Mucosa of rectum (tissue), 2 donors: ENCODE measurements around the gene NAV1.
"Not testable (repeated sequence)": the region's sequence is repeated elsewhere in the genome, so short reads cannot be mapped to it uniquely, and the experiment has no call there.

Experiments
- H3K27ac ChIP-seq, 2 donors: one replicate each; pipeline ENCODE4 v1.7.0; 2013; ENCODE audit warnings: inconsistent platforms in 2 of 2, low read depth in 2 of 2, low read length in 2 of 2
- H3K27me3 ChIP-seq, 2 donors: one replicate each; pipeline ENCODE4 v1.7.0; 2013; ENCODE audit warnings: low read length in 2 of 2; ENCODE audit not compliant: control insufficient read depth in 2 of 2, insufficient read depth in 2 of 2
- H3K36me3 ChIP-seq, 2 donors: one replicate each; pipeline ENCODE4 v1.7.0; 2013; ENCODE audit warnings: low read length in 2 of 2; ENCODE audit not compliant: control insufficient read depth in 2 of 2, insufficient read depth in 2 of 2
- H3K4me1 ChIP-seq, 2 donors: one replicate each; pipeline ENCODE4 v1.7.0; 2013; ENCODE audit warnings: low read length in 2 of 2, mild to moderate bottlenecking in 1 of 2; ENCODE audit not compliant: control insufficient read depth in 2 of 2, insufficient read depth in 2 of 2
- H3K4me3 ChIP-seq, 2 donors: one replicate each; pipeline ENCODE4 v1.7.0; 2013; ENCODE audit warnings: low read length in 2 of 2
- H3K9ac ChIP-seq, 2 donors: one replicate each; pipeline ENCODE4 v1.7.0; 2013; ENCODE audit warnings: low read length in 2 of 2, low read depth in 1 of 2, mild to moderate bottlenecking in 1 of 2
- H3K9me3 ChIP-seq, 2 donors: one replicate each; pipeline ENCODE4 v1.7.0; 2013; ENCODE audit warnings: low read length in 2 of 2; ENCODE audit not compliant: control insufficient read depth in 2 of 2
- donor health status: healthy.
- donor health status: Normal muscosa, but diverticular disease.

The NAV1 gene

GRCh38 chr1:201538612-201539551 is at the start of gene NAV1:
Gene NAV1, plus strand, starts transcription at chr1:201539127. Its CDS starts 83,758 bp downstream, at chr1:201622885.
- Histone ChIP-seq H3K9me3 (no peaks in the 10 kb centered on the region), H3K27ac (peak within 1 kb of the TSS; percentile 26 to 59), H3K9ac (peak within 1 kb of the TSS; percentile 49 to 68), H3K36me3 (no peaks in the 10 kb centered on the region), H3K4me3 (peak within 1 kb of the TSS; percentile 57 to 65), H3K4me1 (peaks cover 9 to 14% of the 10 kb centered on the region in 2 donors), H3K27me3 (peaks cover 23 to 25% of the 10 kb centered on the region in 2 donors)

DNA sequence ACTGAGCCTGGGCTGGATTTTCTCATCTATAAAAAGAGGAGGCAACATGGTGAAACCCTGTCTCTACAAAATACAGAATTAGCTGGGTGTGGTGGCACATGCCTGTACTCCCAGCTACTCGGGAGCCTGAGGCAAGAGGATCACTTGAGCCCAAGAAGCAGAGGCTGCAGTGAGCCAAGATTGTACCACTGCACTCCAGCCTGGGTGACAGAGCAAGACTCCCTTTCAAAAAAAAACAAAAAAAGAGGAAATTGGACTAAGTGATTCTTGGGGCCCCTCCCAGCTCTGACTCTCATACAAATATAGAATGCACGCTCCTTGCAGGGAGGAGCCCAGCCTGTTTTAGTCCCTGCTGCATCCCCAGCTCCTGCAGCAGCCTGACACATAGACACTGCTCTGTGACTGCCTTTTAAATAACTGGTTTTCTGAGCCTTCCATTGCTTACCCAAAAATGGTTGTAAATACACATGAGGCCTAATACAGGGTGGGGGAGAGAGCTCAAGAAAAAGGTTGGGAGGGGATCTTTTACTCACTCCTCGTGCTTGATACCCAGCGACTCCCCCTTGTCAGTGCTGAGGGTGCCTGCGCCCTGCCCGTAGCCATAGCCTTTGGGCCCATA is 49.2 kb upstream of the NAV1 start:
- Histone ChIP-seq H3K4me1 (peaks cover 9 to 20% of the 10 kb centered on the region in 2 donors), H3K9me3 (no peaks in the 10 kb centered on the region), H3K27me3 (no peaks in the 10 kb centered on the region), H3K9ac (no peak overlapping the region), H3K4me3 (no peak overlapping the region), H3K27ac (peak overlapping the region in 1 of 2 donors; percentile 24), H3K36me3 (peaks cover 46 to 71% of the 10 kb centered on the region in 2 donors)

DNA sequence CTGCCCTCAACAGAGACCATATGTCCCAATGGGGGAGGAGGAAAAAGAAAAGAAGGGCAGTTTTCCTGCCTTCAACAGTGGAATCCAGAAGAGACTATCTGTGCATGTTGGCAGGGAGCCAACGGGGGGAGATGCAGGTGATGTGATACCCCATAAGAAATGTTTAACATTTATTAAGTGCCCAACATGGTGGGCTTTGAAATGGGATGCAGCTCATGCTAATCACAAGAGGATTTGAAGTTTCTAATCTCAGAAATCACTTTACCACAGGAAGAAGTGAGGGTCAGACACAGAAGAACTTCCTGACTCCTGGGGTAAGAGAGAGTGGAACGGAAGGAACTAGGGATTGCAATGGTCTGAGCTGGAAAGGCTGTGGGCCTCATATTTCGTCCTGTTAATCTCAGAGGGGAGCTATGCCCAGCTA is 48.2 kb upstream of the NAV1 start:
- Histone ChIP-seq H3K9me3 (no peaks in the 10 kb centered on the region), H3K9ac (no peak overlapping the region), H3K27me3 (no peaks in the 10 kb centered on the region), H3K4me3 (no peak overlapping the region), H3K4me1 (peaks cover 14 to 20% of the 10 kb centered on the region in 2 donors), H3K36me3 (peaks cover 46 to 65% of the 10 kb centered on the region in 2 donors), H3K27ac (peak overlapping the region in 1 of 2 donors; percentile 35)

GRCh38 chr1:201491896-201492511 is 46.9 kb upstream of the NAV1 start:
- peak overlapping the region; percentile 26 to 39 for H3K27ac ChIP-seq
- H3K9ac ChIP-seq, result no peak overlapping the region
- H3K9me3 ChIP-seq, result no peaks in the 10 kb centered on the region
- H3K4me1 ChIP-seq, result peaks cover 17 to 20% of the 10 kb centered on the region in 2 donors
- no peaks in the 10 kb centered on the region for H3K27me3 ChIP-seq
- H3K4me3 ChIP-seq, result no peak overlapping the region
- H3K36me3 ChIP-seq, result peaks cover 36 to 55% of the 10 kb centered on the region in 2 donors

GRCh38 chr1:201493026-201493656 is 45.8 kb upstream of the NAV1 start:
- not testable (repeated sequence) for H3K9ac ChIP-seq, H3K27me3 ChIP-seq, H3K4me3 ChIP-seq, H3K9me3 ChIP-seq
- Histone ChIP-seq H3K4me1 (peaks cover 17 to 20% of the 10 kb centered on the region in 2 donors), H3K27ac (peak overlapping the region in 1 of 2 donors; percentile 39), H3K36me3 (peaks cover 29 to 44% of the 10 kb centered on the region in 2 donors)

DNA sequence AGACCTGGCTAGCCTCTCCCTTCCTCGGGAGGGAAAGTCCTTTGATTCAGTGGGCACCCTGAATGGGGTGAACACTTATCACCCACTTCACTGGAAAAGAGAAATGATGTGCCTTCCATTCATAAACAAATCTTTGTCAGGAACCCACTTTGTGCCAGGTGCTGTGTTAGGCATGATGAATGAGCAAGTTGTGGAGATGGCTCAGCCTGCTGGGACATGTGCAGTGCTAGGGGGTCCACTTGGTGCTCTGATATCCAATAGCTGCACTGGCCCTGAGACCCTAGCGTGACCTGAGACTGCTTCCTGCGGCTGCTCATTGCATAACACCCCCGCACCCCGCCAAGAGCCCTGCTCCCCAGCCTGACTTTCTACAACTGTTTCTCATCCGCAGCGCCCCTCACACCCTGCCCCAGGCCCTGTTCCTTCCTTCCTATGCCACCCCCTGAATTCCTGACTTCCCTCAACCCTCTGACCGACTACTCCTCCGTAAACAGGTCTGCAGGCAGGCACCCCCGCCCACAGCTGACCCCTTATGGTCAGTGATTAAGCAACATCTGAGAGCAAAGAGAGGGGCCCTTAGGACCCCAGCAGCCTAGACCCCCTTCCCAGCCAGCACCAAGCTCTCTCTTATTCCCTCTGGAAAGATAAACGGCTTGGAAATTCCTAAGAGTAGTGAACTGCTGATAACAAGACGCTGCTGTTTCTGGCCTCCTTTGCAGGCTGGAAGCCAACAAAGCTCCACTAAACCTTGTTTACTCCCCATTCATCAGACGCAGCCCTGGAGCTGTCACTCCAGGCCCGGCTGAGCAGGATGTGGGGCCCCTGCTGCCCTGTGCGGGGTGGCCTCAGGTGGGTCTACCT is 44.9 kb upstream of the NAV1 start:
- Histone ChIP-seq H3K9ac (no peak overlapping the region), H3K9me3 (no peaks in the 10 kb centered on the region), H3K36me3 (peaks cover 33 to 41% of the 10 kb centered on the region in 2 donors), H3K4me3 (no peak overlapping the region), H3K4me1 (peaks cover 13 to 20% of the 10 kb centered on the region in 2 donors), H3K27me3 (no peaks in the 10 kb centered on the region), H3K27ac (peak overlapping the region; percentile 41 to 73)

DNA sequence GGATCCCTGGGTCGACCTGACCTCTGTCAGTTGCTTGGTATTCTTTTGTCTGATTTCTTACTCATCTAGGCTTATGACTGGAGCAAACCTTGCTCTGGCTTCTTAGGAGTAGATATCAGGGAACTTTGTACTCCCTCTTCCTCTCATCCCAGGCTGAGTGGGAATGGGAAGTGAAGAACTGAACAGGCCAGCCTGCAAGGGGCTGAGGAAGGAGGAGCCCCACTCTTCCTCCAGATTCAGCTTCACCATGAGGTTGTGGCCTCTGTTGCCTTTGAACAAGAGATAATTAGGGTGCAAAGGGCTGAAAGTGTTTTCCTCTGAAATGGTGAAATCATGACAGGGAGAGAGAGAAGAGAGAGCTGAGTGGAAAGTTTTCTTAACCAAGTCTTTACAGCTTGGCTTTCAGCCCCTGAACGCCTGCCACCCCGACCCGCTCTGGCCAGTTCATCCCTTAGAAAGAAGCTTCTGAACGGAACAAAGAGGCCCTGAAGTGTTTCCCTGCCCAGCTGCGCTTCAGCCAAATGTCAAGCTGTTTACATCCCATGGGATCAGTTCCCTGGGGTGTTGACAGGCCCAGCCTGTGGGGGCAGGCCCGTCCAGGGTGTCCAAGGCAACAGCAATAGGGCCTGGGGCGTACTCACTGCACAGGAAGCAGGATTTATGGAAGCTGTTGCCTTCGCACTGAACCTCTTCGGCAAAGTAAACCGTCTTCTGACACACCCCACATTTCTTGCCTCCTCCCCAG is 43.2 kb upstream of the NAV1 start:
- peak overlapping the region in 1 of 2 donors; percentile 23 for H3K9ac ChIP-seq
- H3K27me3 ChIP-seq, result no peaks in the 10 kb centered on the region
- peaks cover 13 to 17% of the 10 kb centered on the region in 2 donors for H3K4me1 ChIP-seq
- peaks cover 24 to 31% of the 10 kb centered on the region in 2 donors for H3K36me3 ChIP-seq
- no peak overlapping the region for H3K4me3 ChIP-seq
- H3K27ac ChIP-seq, result peak overlapping the region; percentile 59 to 67
- no peaks in the 10 kb centered on the region for H3K9me3 ChIP-seq

DNA sequence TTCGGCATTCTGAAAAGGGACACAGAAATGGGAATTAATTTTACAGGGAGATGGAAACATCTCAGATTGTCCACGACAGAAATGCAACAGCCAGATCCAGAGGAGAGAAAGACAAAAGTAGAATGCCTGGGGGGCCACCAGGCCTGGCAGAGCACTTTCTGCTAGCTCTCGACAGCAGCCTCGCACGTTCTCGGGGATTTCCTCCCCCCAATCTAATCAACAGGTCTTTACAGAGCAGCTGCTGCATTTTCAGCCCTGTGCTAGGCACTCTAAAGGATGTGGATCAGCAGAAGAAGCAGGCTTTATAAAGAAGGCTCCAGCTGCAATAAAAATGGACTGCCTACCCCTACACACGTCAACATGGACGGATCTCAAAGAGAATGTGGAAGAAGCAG is 42.6 kb upstream of the NAV1 start:
- Histone ChIP-seq H3K36me3 (peaks cover 24 to 28% of the 10 kb centered on the region in 2 donors), H3K4me3 (peak overlapping the region in 1 of 2 donors; percentile 21), H3K4me1 (peaks cover 13 to 23% of the 10 kb centered on the region in 2 donors), H3K27ac (peak overlapping the region; percentile 59 to 67), H3K9me3 (no peaks in the 10 kb centered on the region), H3K27me3 (no peaks in the 10 kb centered on the region), H3K9ac (no peak overlapping the region)
